ENCODE results near the gene DOLPP1.

- TF ChIP-seq POLR2A (IDR thresholded peaks at IDR 0.05), result no peak
- TF ChIP-seq CTCF (IDR thresholded peaks at IDR 0.05), result no peak
Measured at GRCh38 chr9:129058965-129059795, 21.7 kb upstream of the DOLPP1 start.
